T follicular helper cell (primary cell): ENCODE results near the gene BMERB1.
"Not testable (repeated sequence)": the region's sequence is repeated elsewhere in the genome, so short reads cannot be mapped to it uniquely, and the experiment has no call there.

Experiments used
- DNase-seq: peaks from one replicate; pipeline ENCODE4 v3.0.0-alpha.2; 2020; ENCODE audit warnings: low read depth

Gene BMERB1

GRCh38 chr16:15593235-15593634, 158.8 kb downstream of the BMERB1 start:
- DNase-seq: no peak

GRCh38 chr16:15594711-15595320, 160.4 kb downstream of the BMERB1 start:
- no peak for DNase-seq

- no peak for DNase-seq
These were observed 162.7 kb downstream of the BMERB1 start for GRCh38 chr16:15597135-15597534.

- no peak for DNase-seq
These were observed 163.6 kb downstream of the BMERB1 start for GRCh38 chr16:15597822-15598647.

- no peak for DNase-seq
These were observed 164.3 kb downstream of the BMERB1 start for GRCh38 chr16:15598648-15599190.

- no peak for DNase-seq
These were observed 165.1 kb downstream of the BMERB1 start for GRCh38 chr16:15599303-15600070.

- DNase-seq: no peak
These were observed 167.0 kb downstream of the BMERB1 start for GRCh38 chr16:15601212-15601879.

- no peak for DNase-seq
These were observed 168.1 kb downstream of the BMERB1 start for GRCh38 chr16:15602285-15603044.

- DNase-seq: no peak
These were observed 170.4 kb downstream of the BMERB1 start for GRCh38 chr16:15604460-15605440.

GRCh38 chr16:15605839-15606517, 171.6 kb downstream of the BMERB1 start:
- DNase-seq: no peak

GRCh38 chr16:15606518-15607220, 172.3 kb downstream of the BMERB1 start:
- no peak for DNase-seq

GRCh38 chr16:15607221-15607699, 172.9 kb downstream of the BMERB1 start:
- DNase-seq: not testable (repeated sequence)

GRCh38 chr16:15607700-15608396, 173.5 kb downstream of the BMERB1 start:
- DNase-seq: no peak

GRCh38 chr16:15608398-15609285, 174.3 kb downstream of the BMERB1 start:
- DNase-seq: no peak

GRCh38 chr16:15609286-15609649, 174.9 kb downstream of the BMERB1 start:
- DNase-seq: no peak

- no peak for DNase-seq
These were observed 176.0 kb downstream of the BMERB1 start for GRCh38 chr16:15610369-15610871.

GRCh38 chr16:15611610-15612009, 177.2 kb downstream of the BMERB1 start:
- no peak for DNase-seq
